ENCODE results near the gene PTGES2. TPM values are rescaled to one million over a fixed set of nuclear protein-coding genes. Genes with fewer than 3 reads are reported as not detected.

The PTGES2 gene
- total RNA-seq, 6 donors from 2014 or later, result 45.9 to 116 (median 61.1) TPM

GRCh38 chr9:128169492-128169891, 42.0 kb upstream of the PTGES2 start:
- Histone ChIP-seq H3K4me1 (no peaks in the 10 kb centered on the region), H3K36me3 (peaks cover 11 to 79% (median 64%) of the 10 kb centered on the region in 4 donors), H3K4me3 (no peak overlapping the region), H3K9me3 (no peaks in the 10 kb centered on the region), H3K27ac (no peak overlapping the region), H3K27me3 (no peaks in the 10 kb centered on the region)
- no peak for DNase-seq
- ATAC-seq (ENCODE audit: low FRiP score in 2 of 2), result peak in 1 of 2 donors; percentile 44
- 94 to 96% methylated on average over 8 of the region's 8 CpGs for WGBS, 2 donors
- TF ChIP-seq POLR2A (IDR thresholded peaks at IDR 0.05) (no peak), CTCF (IDR thresholded peaks at IDR 0.05) (no peak), EP300 (IDR thresholded peaks at IDR 0.05) (no peak), POLR2AphosphoS5 (IDR thresholded peaks at IDR 0.05) (no peak)

GRCh38 chr9:128168731-128169308, 41.3 kb upstream of the PTGES2 start:
- ATAC-seq (ENCODE audit: low FRiP score in 2 of 2), result no peak

DNA sequence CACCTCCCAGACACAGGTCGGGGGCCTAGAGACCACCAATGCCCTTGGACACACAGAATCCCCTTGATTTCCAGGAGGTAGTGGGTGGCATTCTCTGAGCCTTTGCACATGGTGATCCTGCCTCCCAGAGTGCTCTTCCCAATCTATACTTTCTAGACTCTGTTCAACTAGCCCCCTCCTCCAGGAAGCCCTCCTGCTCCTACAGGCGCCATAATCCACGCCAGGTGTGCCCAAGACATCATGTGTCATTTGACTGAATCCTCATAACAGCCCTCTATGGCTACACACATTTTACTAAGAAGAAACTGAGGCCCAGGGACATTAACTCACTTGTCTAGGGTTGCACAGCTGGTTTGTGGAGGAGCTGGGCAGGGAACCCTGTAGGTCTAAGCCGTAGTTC, 39.7 kb upstream of the PTGES2 start:
- no peak for ATAC-seq (ENCODE audit: low FRiP score in 2 of 2)
- no peak for DNase-seq
- peaks cover 11 to 87% (median 70%) of the 10 kb centered on the region in 4 donors for H3K36me3 ChIP-seq
- no peaks in the 10 kb centered on the region for H3K9me3 ChIP-seq
- TF ChIP-seq EP300 (IDR thresholded peaks at IDR 0.05), result no peak
- TF ChIP-seq POLR2A (IDR thresholded peaks at IDR 0.05), result no peak
- TF ChIP-seq POLR2AphosphoS5 (IDR thresholded peaks at IDR 0.05), result no peak
- no peak for TF ChIP-seq CTCF (IDR thresholded peaks at IDR 0.05)
- H3K4me3 ChIP-seq, result no peak overlapping the region
- H3K4me1 ChIP-seq, result peaks cover 0 to 1% (median 0%) of the 10 kb centered on the region in 4 donors
- no peaks in the 10 kb centered on the region for H3K27me3 ChIP-seq
- WGBS, 2 donors, result 100% methylated on average over 3 to 4 of the region's 4 CpGs
- no peak overlapping the region for H3K27ac ChIP-seq

More at GRCh38 chr9:128168731-128169308, 41.3 kb upstream of the PTGES2 start:
- Histone ChIP-seq H3K27ac (no peak overlapping the region), H3K9me3 (no peaks in the 10 kb centered on the region), H3K4me1 (no peaks in the 10 kb centered on the region), H3K4me3 (no peak overlapping the region), H3K27me3 (no peaks in the 10 kb centered on the region), H3K36me3 (peaks cover 11 to 79% (median 63%) of the 10 kb centered on the region in 4 donors)
- DNase-seq, result no peak
- TF ChIP-seq POLR2A (IDR thresholded peaks at IDR 0.05), result no peak
- no peak for TF ChIP-seq POLR2AphosphoS5 (IDR thresholded peaks at IDR 0.05)
- no peak for TF ChIP-seq EP300 (IDR thresholded peaks at IDR 0.05)
- TF ChIP-seq CTCF (IDR thresholded peaks at IDR 0.05), result no peak
- 87 to 93% methylated on average over 8 of the region's 8 CpGs for WGBS, 2 donors

DNA sequence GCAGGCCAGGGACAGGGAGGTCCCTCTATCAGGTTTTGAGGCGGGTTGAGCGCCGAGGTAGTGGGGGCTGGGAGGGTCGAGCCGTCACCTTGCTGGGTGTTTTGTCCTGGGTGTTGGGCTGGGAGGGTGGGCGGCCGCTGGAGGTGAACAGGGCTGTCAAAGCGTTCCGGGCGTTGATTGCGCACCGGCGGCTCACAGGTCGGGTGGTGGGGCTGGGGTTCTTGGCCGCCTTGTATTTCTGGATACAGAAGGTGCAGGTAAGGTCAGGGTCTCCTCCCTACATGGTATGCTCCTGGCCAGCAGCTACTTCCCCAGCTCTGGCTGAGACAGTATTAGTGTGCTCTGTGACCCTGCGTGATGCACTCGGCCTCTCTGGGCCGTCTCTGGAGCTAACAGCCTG, 38.6 kb upstream of the PTGES2 start:
- no peak overlapping the region for H3K4me3 ChIP-seq
- no peaks in the 10 kb centered on the region for H3K27me3 ChIP-seq
- H3K4me1 ChIP-seq, result peaks cover under 1 to 12% (median 2%) of the 10 kb centered on the region in 4 donors
- H3K9me3 ChIP-seq, result no peaks in the 10 kb centered on the region
- H3K27ac ChIP-seq, result no peak overlapping the region
- ATAC-seq (ENCODE audit: low FRiP score in 2 of 2) (no peak), DNase-seq (peak in 1 of 2 donors; percentile 59)
- WGBS, 2 donors, result 92 to 98% methylated on average over 14 to 17 of the region's 18 CpGs
- H3K36me3 ChIP-seq, result peaks cover 11 to 89% (median 68%) of the 10 kb centered on the region in 4 donors
- TF ChIP-seq POLR2A (IDR thresholded peaks at IDR 0.05) (no peak), EP300 (IDR thresholded peaks at IDR 0.05) (no peak), POLR2AphosphoS5 (IDR thresholded peaks at IDR 0.05) (no peak), CTCF (IDR thresholded peaks at IDR 0.05) (no peak)

Measured in upper lobe of left lung (tissue), 6 donors.